Peyer's patch (tissue), 4 donors: ENCODE data around the gene LRBA. TPM values are rescaled to one million over a fixed set of nuclear protein-coding genes. Genes with fewer than 3 reads are reported as not detected.

Source experiments
- DNase-seq, 3 donors: peaks; one replicate each; pipeline ENCODE4 v3.0.0-alpha.2; 2017 to 2019
- H3K27ac ChIP-seq, 4 donors: fragments of 200-600 bp; sonication (generic); one replicate each; pipeline ENCODE4 v1.5.1; 2016 to 2019
- H3K27me3 ChIP-seq, 2 donors: fragments of 200-600 bp; sonication (generic); one replicate each; pipeline ENCODE4 v1.5.1; 2019
- H3K36me3 ChIP-seq, 3 donors: fragments of 200-600 bp; sonication (generic); one replicate each; pipeline ENCODE4 v1.5.1; 2016 to 2019
- H3K4me1 ChIP-seq, 4 donors: fragments of 200-600 bp; sonication (generic); one replicate each; pipeline ENCODE4 v1.5.1; 2016 to 2019
- H3K4me3 ChIP-seq, 4 donors: fragments of 200-600 bp; sonication (generic); 1 replicate in 3 of 4; 2 replicates in 1 of 4; pipeline ENCODE4 v1.5.1; 2016 to 2019; ENCODE audit warnings: mild to moderate bottlenecking in 1 of 4
- H3K9me3 ChIP-seq, 4 donors: fragments of 200-600 bp; sonication (generic); one replicate each; pipeline ENCODE4 v1.5.1; 2016 to 2019; ENCODE audit warnings: mild to moderate bottlenecking in 1 of 4
- POLR2A ChIP-seq, 2 donors: fragments of 450-650 bp; IDR thresholded peaks; one replicate each; pipeline ENCODE4 v1.5.1; 2017; ENCODE audit warnings: antibody characterized with exemption in 2 of 2, mild to moderate bottlenecking in 2 of 2, moderate library complexity in 2 of 2
- total RNA-seq, 4 donors: library from RNA; depleted of rRNA; stranded (reverse); fragments of >200 nt; gene quantifications; one replicate each; pipeline ENCODE4 v1.1.0, GENCODE V29; 2016
- TF ChIP-seq, protein P1 (sequence below), 6 experiments: fragments of 450-650 bp in 4 of 6; fragments of 200-600 bp in 2 of 6; sonication (generic) in 1 of 6; IDR thresholded peaks; one replicate each; pipeline ENCODE4 v1.5.1; 2017 to 2019; ENCODE audit warnings: antibody characterized with exemption in 6 of 6, mild to moderate bottlenecking in 3 of 6, moderate library complexity in 1 of 6

Gene LRBA
- total RNA-seq, 4 donors from 2014 or later, result 71.5 to 120 (median 91.7) TPM

DNA sequence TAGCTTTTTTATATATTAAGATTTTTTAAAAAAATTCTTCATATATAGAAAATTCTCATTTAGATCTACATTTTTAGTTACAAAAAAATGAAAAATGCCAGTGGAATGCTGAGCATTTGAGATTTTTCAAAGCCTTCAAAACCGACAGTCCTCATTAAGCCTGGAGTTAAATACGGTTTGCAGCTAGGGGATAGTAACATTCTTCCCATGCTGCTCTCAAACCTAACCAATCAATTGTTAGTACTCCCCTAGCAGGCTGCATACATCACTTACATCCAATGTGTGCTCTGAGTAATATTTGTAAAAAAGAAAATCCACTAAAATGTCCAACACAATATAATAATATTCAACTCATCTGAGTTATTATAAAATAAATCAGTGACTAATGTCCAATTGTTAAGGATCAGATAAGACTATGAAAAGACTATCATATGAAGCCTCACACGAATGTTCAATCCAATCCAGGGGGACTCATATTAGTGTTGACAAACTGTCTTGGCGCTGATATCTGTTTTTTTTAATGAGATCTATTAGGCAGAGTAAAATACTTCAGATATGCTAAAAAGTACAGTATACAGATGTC lies 660.8 kb downstream of the LRBA start:
- H3K27ac ChIP-seq, result no peak overlapping the region
- H3K36me3 ChIP-seq, result no peaks in the 10 kb centered on the region
- H3K9me3 ChIP-seq, result no peaks in the 10 kb centered on the region
- DNase-seq, result no peak
- no peak for TF ChIP-seq POLR2A (IDR thresholded peaks at IDR 0.05)
- TF ChIP-seq, protein P1, sequence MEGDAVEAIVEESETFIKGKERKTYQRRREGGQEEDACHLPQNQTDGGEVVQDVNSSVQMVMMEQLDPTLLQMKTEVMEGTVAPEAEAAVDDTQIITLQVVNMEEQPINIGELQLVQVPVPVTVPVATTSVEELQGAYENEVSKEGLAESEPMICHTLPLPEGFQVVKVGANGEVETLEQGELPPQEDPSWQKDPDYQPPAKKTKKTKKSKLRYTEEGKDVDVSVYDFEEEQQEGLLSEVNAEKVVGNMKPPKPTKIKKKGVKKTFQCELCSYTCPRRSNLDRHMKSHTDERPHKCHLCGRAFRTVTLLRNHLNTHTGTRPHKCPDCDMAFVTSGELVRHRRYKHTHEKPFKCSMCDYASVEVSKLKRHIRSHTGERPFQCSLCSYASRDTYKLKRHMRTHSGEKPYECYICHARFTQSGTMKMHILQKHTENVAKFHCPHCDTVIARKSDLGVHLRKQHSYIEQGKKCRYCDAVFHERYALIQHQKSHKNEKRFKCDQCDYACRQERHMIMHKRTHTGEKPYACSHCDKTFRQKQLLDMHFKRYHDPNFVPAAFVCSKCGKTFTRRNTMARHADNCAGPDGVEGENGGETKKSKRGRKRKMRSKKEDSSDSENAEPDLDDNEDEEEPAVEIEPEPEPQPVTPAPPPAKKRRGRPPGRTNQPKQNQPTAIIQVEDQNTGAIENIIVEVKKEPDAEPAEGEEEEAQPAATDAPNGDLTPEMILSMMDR (IDR thresholded peaks at IDR 0.05), result no peak
- no peaks in the 10 kb centered on the region for H3K4me1 ChIP-seq
- no peak overlapping the region for H3K4me3 ChIP-seq
- no peaks in the 10 kb centered on the region for H3K27me3 ChIP-seq

DNA sequence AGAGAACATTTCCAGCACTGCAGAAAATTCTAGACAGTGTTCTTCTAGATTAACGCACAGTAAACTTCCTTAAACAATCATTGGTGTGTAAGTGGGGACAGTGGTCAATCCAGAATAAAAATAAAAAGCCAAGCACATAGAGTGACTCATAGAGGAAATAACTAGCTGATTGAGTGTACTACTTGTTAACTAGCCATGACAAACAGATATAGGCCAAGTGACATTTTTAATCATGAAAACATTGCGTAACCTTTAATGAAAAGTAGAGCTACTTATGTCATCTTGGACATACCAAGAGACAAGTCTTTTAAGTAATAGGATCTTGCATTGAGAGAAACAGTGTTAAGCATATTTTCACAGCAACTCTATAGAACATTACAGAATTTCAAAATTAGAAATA lies 667.0 kb downstream of the LRBA start:
- TF ChIP-seq POLR2A (IDR thresholded peaks at IDR 0.05), result no peak
- TF ChIP-seq, protein P1 (IDR thresholded peaks at IDR 0.05), result no peak
- Histone ChIP-seq H3K27me3 (no peaks in the 10 kb centered on the region), H3K4me3 (no peak overlapping the region), H3K27ac (no peak overlapping the region), H3K36me3 (peaks cover 0 to 3% (median 0%) of the 10 kb centered on the region in 3 donors), H3K9me3 (no peaks in the 10 kb centered on the region), H3K4me1 (no peaks in the 10 kb centered on the region)
- DNase-seq, result no peak

DNA sequence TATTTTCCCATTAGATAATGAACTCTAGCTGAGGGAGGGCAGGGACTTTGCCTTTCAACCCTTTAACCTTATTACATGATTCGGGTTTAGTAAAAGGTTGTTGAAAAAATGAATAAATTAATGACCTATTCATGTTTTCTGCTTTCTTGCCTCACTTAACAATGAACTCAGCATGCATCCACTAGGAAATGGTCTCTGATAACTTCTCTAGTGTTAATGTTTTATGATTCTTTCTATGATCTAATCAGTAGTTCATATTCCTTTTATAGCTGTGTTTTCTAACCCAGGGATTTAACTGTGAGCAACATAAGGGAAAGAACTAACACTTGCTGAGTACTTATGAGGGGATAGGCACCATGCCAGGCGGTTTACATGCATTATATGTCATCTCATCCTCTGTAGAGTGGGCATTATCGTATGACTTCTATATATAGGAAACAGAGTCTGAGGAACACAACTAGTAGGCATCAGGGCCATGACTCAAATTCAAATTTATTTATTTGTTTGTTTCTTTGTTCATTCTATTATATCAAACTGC lies 669.8 kb downstream of the LRBA start:
- Histone ChIP-seq H3K4me3 (no peak overlapping the region), H3K27me3 (no peaks in the 10 kb centered on the region), H3K27ac (no peak overlapping the region), H3K36me3 (peaks cover 0 to 3% (median 0%) of the 10 kb centered on the region in 3 donors), H3K9me3 (no peaks in the 10 kb centered on the region), H3K4me1 (no peaks in the 10 kb centered on the region)
- TF ChIP-seq, protein P1 (IDR thresholded peaks at IDR 0.05), result no peak
- no peak for TF ChIP-seq POLR2A (IDR thresholded peaks at IDR 0.05)
- DNase-seq, result no peak

DNA sequence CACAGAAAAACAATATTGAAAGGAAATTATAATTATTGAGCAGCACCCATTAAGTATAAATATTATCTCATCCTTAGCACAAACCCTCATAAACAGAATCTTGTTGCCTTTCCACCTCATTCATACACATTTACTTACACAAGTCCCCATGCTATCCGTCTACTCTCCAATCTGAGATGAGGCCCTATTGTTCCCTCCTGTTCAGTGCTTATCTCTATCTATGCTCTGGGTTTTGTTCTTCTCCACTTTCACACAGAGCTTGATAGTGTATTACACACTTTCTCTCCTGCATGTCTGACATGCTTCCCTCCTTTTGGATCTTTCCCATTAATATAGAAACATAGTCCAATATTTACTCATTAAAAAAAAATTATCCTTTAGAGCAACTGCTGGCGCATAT lies 671.3 kb downstream of the LRBA start:
- peaks cover 0 to 3% (median 0%) of the 10 kb centered on the region in 3 donors for H3K36me3 ChIP-seq
- H3K9me3 ChIP-seq, result no peaks in the 10 kb centered on the region
- no peak for TF ChIP-seq POLR2A (IDR thresholded peaks at IDR 0.05)
- TF ChIP-seq, protein P1 (IDR thresholded peaks at IDR 0.05), result no peak
- H3K27me3 ChIP-seq, result no peaks in the 10 kb centered on the region
- DNase-seq, result no peak
- H3K4me1 ChIP-seq, result no peaks in the 10 kb centered on the region
- H3K27ac ChIP-seq, result no peak overlapping the region
- H3K4me3 ChIP-seq, result no peak overlapping the region

DNA sequence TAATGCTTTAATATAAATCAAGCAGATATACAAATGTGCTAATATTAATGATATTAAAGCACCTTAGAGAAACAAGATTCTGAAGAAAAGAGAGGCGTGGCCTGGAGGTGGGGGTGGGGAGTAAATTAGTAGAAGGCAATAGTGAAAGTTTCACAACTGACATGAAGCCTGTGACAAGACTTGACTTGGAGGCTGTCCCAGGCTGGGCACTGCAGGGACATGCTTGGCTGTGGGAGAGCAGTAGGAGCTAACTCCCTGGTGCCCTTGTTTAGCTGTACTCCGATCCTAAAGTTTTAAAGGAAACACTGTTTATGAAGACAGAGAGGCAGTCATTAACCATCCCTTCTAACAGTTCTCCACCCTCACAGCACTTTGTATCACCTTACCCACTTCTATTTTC lies 672.1 kb downstream of the LRBA start:
- DNase-seq, result no peak

More for the DNA sequence above, 672.1 kb downstream of the LRBA start:
- H3K9me3 ChIP-seq, result no peaks in the 10 kb centered on the region
- H3K36me3 ChIP-seq, result peaks cover 0 to 3% (median 0%) of the 10 kb centered on the region in 3 donors
- no peak overlapping the region for H3K4me3 ChIP-seq
- H3K4me1 ChIP-seq, result no peaks in the 10 kb centered on the region
- no peaks in the 10 kb centered on the region for H3K27me3 ChIP-seq
- TF ChIP-seq, protein P1 (IDR thresholded peaks at IDR 0.05), result no peak
- no peak for TF ChIP-seq POLR2A (IDR thresholded peaks at IDR 0.05)
- H3K27ac ChIP-seq, result no peak overlapping the region
